H9 (cell line): ENCODE data around the gene DSTN. TPM values are rescaled to one million over a fixed set of nuclear protein-coding genes. Genes with fewer than 3 reads are reported as not detected.

Experiments used
- DNase-seq: peaks from one replicate; pipeline ENCODE4 v3.0.0-alpha.2; 2017
- H2AFZ ChIP-seq: one replicate; pipeline ENCODE4 v1.6.1; 2013; ENCODE audit warnings: mild to moderate bottlenecking, low read length, control low read depth, moderate library complexity
- H2AK5ac ChIP-seq: 2 replicates; pipeline ENCODE4 v1.6.1; 2013; ENCODE audit warnings: low read length, control low read depth, mixed read lengths; ENCODE audit not compliant: insufficient read length
- H2BK120ac ChIP-seq: one replicate; pipeline ENCODE4 v1.6.1; 2013; ENCODE audit warnings: low read depth, mild to moderate bottlenecking, low read length, control low read depth, inconsistent platforms; ENCODE audit not compliant: poor library complexity, severe bottlenecking
- H2BK12ac ChIP-seq: 2 replicates; pipeline ENCODE4 v1.6.1; 2013; ENCODE audit warnings: low read length, control low read depth, mixed read lengths, low read depth; ENCODE audit not compliant: insufficient read length
- H2BK15ac ChIP-seq: 2 replicates; pipeline ENCODE4 v1.6.1; 2013; ENCODE audit warnings: low read depth, low read length, control low read depth
- H2BK20ac ChIP-seq: one replicate; pipeline ENCODE4 v1.6.1; 2013; ENCODE audit warnings: low read depth, mild to moderate bottlenecking, low read length, control low read depth, inconsistent platforms; ENCODE audit not compliant: poor library complexity, severe bottlenecking
- H2BK5ac ChIP-seq: 2 replicates; pipeline ENCODE4 v1.6.1; 2013; ENCODE audit warnings: low read length, control low read depth, mixed read lengths; ENCODE audit not compliant: insufficient read length
- H3K14ac ChIP-seq: 2 replicates; pipeline ENCODE4 v1.6.1; 2013; ENCODE audit warnings: low read length, control low read depth; ENCODE audit not compliant: insufficient read depth
- H3K18ac ChIP-seq: 2 replicates; pipeline ENCODE4 v1.6.1; 2013; ENCODE audit warnings: low read depth, mild to moderate bottlenecking, mixed read lengths, low read length, control low read depth; ENCODE audit not compliant: insufficient read length
- H3K23ac ChIP-seq: 2 replicates; pipeline ENCODE4 v1.6.1; 2013; ENCODE audit warnings: low read length, control low read depth, mixed read lengths, low read depth; ENCODE audit not compliant: insufficient read length
- H3K23me2 ChIP-seq: 2 replicates; pipeline ENCODE4 v1.6.1; 2013; ENCODE audit warnings: low read depth, mild to moderate bottlenecking, mixed read lengths, low read length, control low read depth; ENCODE audit not compliant: insufficient read length, poor library complexity, severe bottlenecking
- H3K27ac ChIP-seq: 2 replicates; pipeline ENCODE4 v1.5.1; 2013; ENCODE audit warnings: low read length, control low read depth, mixed read lengths, low read depth; ENCODE audit not compliant: insufficient read length
- H3K27me3 ChIP-seq: 2 replicates; pipeline ENCODE4 v1.6.1; 2013; ENCODE audit warnings: low read length, control low read depth, inconsistent platforms; ENCODE audit not compliant: insufficient read depth
- H3K4ac ChIP-seq: 2 replicates; pipeline ENCODE4 v1.6.1; 2013; ENCODE audit warnings: low read depth, mild to moderate bottlenecking, control low read depth, inconsistent platforms, low read length, moderate library complexity
- H3K4me1 ChIP-seq: 2 replicates; pipeline ENCODE4 v1.6.1; 2013; ENCODE audit warnings: low read length, control low read depth, inconsistent platforms; ENCODE audit not compliant: insufficient read depth
- H3K4me2 ChIP-seq: 2 replicates; pipeline ENCODE4 v1.6.1; 2013; ENCODE audit warnings: low read length, control low read depth, mixed read lengths; ENCODE audit not compliant: insufficient read length, insufficient read depth
- H3K56ac ChIP-seq: 2 replicates; pipeline ENCODE4 v1.6.1; 2013; ENCODE audit warnings: low read depth, mild to moderate bottlenecking, mixed read lengths, low read length, control low read depth; ENCODE audit not compliant: insufficient read length
- H3K79me1 ChIP-seq: 2 replicates; pipeline ENCODE4 v1.6.1; 2013; ENCODE audit warnings: low read depth, mild to moderate bottlenecking, moderate library complexity, low read length, control low read depth, inconsistent platforms; ENCODE audit not compliant: insufficient read depth, poor library complexity, severe bottlenecking
- H3K79me2 ChIP-seq: 2 replicates; pipeline ENCODE4 v1.6.1; 2013; ENCODE audit warnings: low read length, control low read depth, inconsistent platforms; ENCODE audit not compliant: insufficient read depth
- H3K9ac ChIP-seq: 2 replicates; pipeline ENCODE4 v1.6.1; 2013; ENCODE audit warnings: low read length, control low read depth, mixed read lengths; ENCODE audit not compliant: insufficient read length; ENCODE audit errors: extremely low read depth
- H3K9me3 ChIP-seq: one replicate; pipeline ENCODE4 v1.6.1; 2013; ENCODE audit warnings: low read depth, low read length, inconsistent platforms; ENCODE audit not compliant: control insufficient read depth
- H3T11ph ChIP-seq: one replicate; pipeline ENCODE4 v1.6.1; 2013; ENCODE audit warnings: mild to moderate bottlenecking, low read length, control low read depth, inconsistent platforms
- H4K20me1 ChIP-seq: one replicate; pipeline ENCODE4 v1.6.1; 2013; ENCODE audit not compliant: control insufficient read depth, insufficient read length, insufficient read depth
- H4K5ac ChIP-seq: 2 replicates; pipeline ENCODE4 v1.6.1; 2013; ENCODE audit warnings: low read depth, mild to moderate bottlenecking, mixed read lengths, low read length, control low read depth; ENCODE audit not compliant: insufficient read length
- H4K8ac ChIP-seq: replicated peaks from 2 replicates; pipeline ENCODE4 v1.6.1; 2013; ENCODE audit warnings: low read length, control low read depth, mixed read lengths, low read depth; ENCODE audit not compliant: insufficient read length
- H4K91ac ChIP-seq: 2 replicates; pipeline ENCODE4 v1.6.1; 2013; ENCODE audit warnings: low read depth, mild to moderate bottlenecking, moderate library complexity, mixed read lengths, low read length, control low read depth; ENCODE audit not compliant: insufficient read length
- H3K27ac Mint-ChIP-seq, 3 experiments: 2 replicates in 2 of 3; 3 replicates in 1 of 3; pipeline ENCODE4 v1.8.0; 2020 to 2021; ENCODE audit warnings: mixed read lengths in 3 of 3, mild to moderate bottlenecking in 1 of 3, moderate library complexity in 1 of 3
- H3K27me3 Mint-ChIP-seq: 2 replicates; pipeline ENCODE4 v1.8.0; 2021; ENCODE audit warnings: low read depth, mild to moderate bottlenecking, moderate library complexity, mixed read lengths
- H3K36me3 Mint-ChIP-seq, 3 experiments: 2 replicates in 2 of 3; 3 replicates in 1 of 3; pipeline ENCODE4 v1.8.0; 2020 to 2021; ENCODE audit warnings: low read depth in 3 of 3, mixed read lengths in 3 of 3; ENCODE audit not compliant: insufficient read depth in 1 of 3
- H3K4me1 Mint-ChIP-seq, 2 experiments: 2 replicates each; pipeline ENCODE4 v1.8.0; 2020; ENCODE audit warnings: mixed read lengths in 2 of 2
- H3K4me3 Mint-ChIP-seq, 2 experiments: 2 replicates in 1 of 2; 3 replicates in 1 of 2; pipeline ENCODE4 v1.8.0; 2020 to 2021; ENCODE audit warnings: mild to moderate bottlenecking in 2 of 2, mixed read lengths in 2 of 2, moderate library complexity in 1 of 2
- H3K9me3 Mint-ChIP-seq, 2 experiments: 2 replicates in 1 of 2; 3 replicates in 1 of 2; pipeline ENCODE4 v1.8.0; 2020; ENCODE audit warnings: mild to moderate bottlenecking in 2 of 2, mixed read lengths in 2 of 2, moderate library complexity in 1 of 2
- CTCF ChIP-seq: fragments of 200-600 bp; sonication (generic); conservative IDR thresholded peaks from 3 replicates; pipeline ENCODE4 v1.8.0; 2021; ENCODE audit warnings: antibody characterized with exemption, mild to moderate bottlenecking
- WGBS: extraction: QIAGEN DNeasy Blood & Tissue Kit; methylation state at CpG from one replicate; pipeline ENCODE4 v1.1.7; 2013; ENCODE audit warnings: missing lambda C conversion rate, low lambda C conversion rate, mixed read lengths; ENCODE audit not compliant: insufficient read length; ENCODE audit errors: extremely low coverage; 5-methylcytosine and 5-hydroxymethylcytosine counted together
- total RNA-seq: library from RNA; stranded (reverse); gene quantifications from 2 replicates; pipeline ENCODE4 v1.2.1, GENCODE V29; 2021

DSTN gene
- total RNA-seq, 1 experiment from 2014 or later: 145 TPM

DNA sequence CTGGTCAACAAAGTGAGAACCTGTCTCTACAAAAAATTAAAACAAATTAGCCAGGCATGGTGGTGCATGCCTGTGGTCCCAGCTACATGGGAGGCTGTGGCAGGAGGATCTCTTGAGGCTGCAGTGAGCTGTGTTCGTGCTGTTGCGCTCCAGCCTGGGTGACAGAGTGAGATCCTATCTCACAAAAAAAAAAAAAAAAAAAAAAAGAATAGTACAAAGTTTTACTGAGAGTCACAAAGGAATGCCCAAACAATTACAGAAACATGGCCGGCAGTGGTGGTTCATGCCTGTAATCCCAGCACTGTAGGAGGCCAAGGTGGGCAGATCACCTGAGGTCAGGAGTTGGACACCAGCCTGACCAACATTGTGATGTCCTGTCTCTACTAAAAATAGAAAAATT is 14.8 kb upstream of the DSTN start:
- no peak for TF ChIP-seq CTCF
- H3K9me3 ChIP-seq: no peaks in the 10 kb centered on the region
- no CpG with 5 or more reads among the region's 3 CpGs for WGBS
- H2AFZ ChIP-seq: no peak overlapping the region
- H3K27ac ChIP-seq: no peak overlapping the region
- H4K20me1 ChIP-seq: no peaks in the 10 kb centered on the region
- no peak overlapping the region for H3K4ac ChIP-seq
- Mint-ChIP-seq H3K36me3 (no peaks in the 10 kb centered on the region), H3K4me1 (peaks cover 24% of the 10 kb centered on the region in 2 experiments), H3K27me3 (no peaks in the 10 kb centered on the region), H3K4me3 (no peak overlapping the region), H3K27ac (no peak overlapping the region), H3K9me3 (no peaks in the 10 kb centered on the region)
- no peaks in the 10 kb centered on the region for H3K79me2 ChIP-seq
- no peak overlapping the region for H2BK20ac ChIP-seq
- no peak overlapping the region for H3K14ac ChIP-seq
- H2BK12ac ChIP-seq: no peak overlapping the region
- no peak overlapping the region for H3K9ac ChIP-seq
- H3K23me2 ChIP-seq: no peaks in the 10 kb centered on the region
- H3K18ac ChIP-seq: no peak overlapping the region
- H4K8ac ChIP-seq: no peak overlapping the region
- no peak overlapping the region for H3K4me2 ChIP-seq
- H2BK120ac ChIP-seq: no peak overlapping the region
- H4K5ac ChIP-seq: no peak overlapping the region
- no peak overlapping the region for H2AK5ac ChIP-seq
- H4K91ac ChIP-seq: no peak overlapping the region
- no peak overlapping the region for H3T11ph ChIP-seq
- H3K27me3 ChIP-seq: no peaks in the 10 kb centered on the region
- H3K79me1 ChIP-seq: no peaks in the 10 kb centered on the region
- H2BK15ac ChIP-seq: no peak overlapping the region
- no peak overlapping the region for H2BK5ac ChIP-seq
- peaks cover 10% of the 10 kb centered on the region; the same call in 1 of the 2 replicates for H3K4me1 ChIP-seq
- H3K56ac ChIP-seq: no peak overlapping the region
- DNase-seq: no peak
- no peak overlapping the region for H3K23ac ChIP-seq
